B cell (primary cell): Measurements from ENCODE around the gene RAI1.

Experiments
- EZH2 ChIP-seq: IDR thresholded peaks from 2 replicates; pipeline ENCODE4 v1.6.1; 2012; ENCODE audit warnings: borderline replicate concordance, low read depth, mild to moderate bottlenecking, moderate library complexity, low read length; ENCODE audit not compliant: insufficient read depth, poor library complexity, severe bottlenecking
- TF ChIP-seq, protein P1 (sequence below): fragments of 200-600 bp; IDR thresholded peaks from one replicate; pipeline ENCODE4 v1.8.0; 2022; ENCODE audit warnings: antibody characterized with exemption, mild to moderate bottlenecking

- TF ChIP-seq, protein P1, sequence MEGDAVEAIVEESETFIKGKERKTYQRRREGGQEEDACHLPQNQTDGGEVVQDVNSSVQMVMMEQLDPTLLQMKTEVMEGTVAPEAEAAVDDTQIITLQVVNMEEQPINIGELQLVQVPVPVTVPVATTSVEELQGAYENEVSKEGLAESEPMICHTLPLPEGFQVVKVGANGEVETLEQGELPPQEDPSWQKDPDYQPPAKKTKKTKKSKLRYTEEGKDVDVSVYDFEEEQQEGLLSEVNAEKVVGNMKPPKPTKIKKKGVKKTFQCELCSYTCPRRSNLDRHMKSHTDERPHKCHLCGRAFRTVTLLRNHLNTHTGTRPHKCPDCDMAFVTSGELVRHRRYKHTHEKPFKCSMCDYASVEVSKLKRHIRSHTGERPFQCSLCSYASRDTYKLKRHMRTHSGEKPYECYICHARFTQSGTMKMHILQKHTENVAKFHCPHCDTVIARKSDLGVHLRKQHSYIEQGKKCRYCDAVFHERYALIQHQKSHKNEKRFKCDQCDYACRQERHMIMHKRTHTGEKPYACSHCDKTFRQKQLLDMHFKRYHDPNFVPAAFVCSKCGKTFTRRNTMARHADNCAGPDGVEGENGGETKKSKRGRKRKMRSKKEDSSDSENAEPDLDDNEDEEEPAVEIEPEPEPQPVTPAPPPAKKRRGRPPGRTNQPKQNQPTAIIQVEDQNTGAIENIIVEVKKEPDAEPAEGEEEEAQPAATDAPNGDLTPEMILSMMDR, result no peak
- TF ChIP-seq EZH2, result no peak
Observed at GRCh38 chr17:17701658-17702057, 20.4 kb downstream of the RAI1 start.
